GM12891 (cell line): Measurements from ENCODE around the gene RNF145.

ENCODE experiments used
- POLR2A ChIP-seq: IDR thresholded peaks from 2 replicates; pipeline ENCODE4 v1.6.1; 2011; ENCODE audit warnings: low read depth, low read length, control low read depth
- POLR2AphosphoS5 ChIP-seq: IDR thresholded peaks from 2 replicates; pipeline ENCODE4 v1.6.1; 2011; ENCODE audit warnings: low read depth, low read length, control low read depth
- SPI1 ChIP-seq: IDR thresholded peaks from 2 replicates; pipeline ENCODE4 v1.6.1; 2011; ENCODE audit warnings: low read depth, low read length, control low read depth
- TAF1 ChIP-seq: IDR thresholded peaks from 2 replicates; pipeline ENCODE4 v1.6.1; 2011; ENCODE audit warnings: low read depth, low read length, control low read depth

DNA sequence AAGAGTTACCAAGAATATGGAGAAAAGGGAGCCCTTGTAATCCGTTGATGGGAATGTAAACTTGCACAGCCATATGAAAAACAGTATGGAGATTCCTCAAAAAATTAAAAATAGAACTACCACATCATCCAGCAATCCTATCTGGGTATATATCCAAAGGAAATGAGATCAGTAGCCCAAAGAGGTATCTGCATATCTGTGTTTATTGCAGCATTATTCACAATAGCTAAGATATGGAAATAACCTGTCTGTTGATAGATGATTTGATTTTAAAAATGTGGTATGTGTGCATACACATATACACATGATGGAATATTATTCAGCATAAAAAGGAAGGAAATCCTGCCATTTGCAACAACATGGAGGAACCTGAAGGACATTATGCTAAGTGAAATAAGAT, 61.4 kb downstream of the RNF145 start:
- TF ChIP-seq POLR2A: no peak
- no peak for TF ChIP-seq SPI1
- no peak for TF ChIP-seq TAF1
- no peak for TF ChIP-seq POLR2AphosphoS5
